Measurements from ENCODE around the gene LMAN1L.

LMAN1L gene

GRCh38 chr15:74855857-74856256 lies 43.2 kb downstream of the LMAN1L start:
- TF ChIP-seq SIN3A (IDR thresholded peaks at IDR 0.05; ENCODE audit: borderline replicate concordance, insufficient read depth, low read length) (no peak), FOXP2 (optimal IDR thresholded peaks at IDR 0.05; ENCODE audit: borderline replicate concordance, extremely low read depth, extremely low read length, insufficient read depth) (no peak), POLR2AphosphoS5 (IDR thresholded peaks at IDR 0.05; ENCODE audit: low read depth, low read length) (no peak), TAF1 (IDR thresholded peaks at IDR 0.05; ENCODE audit: borderline replicate concordance, insufficient read depth, low read length) (no peak), REST (IDR thresholded peaks at IDR 0.05; ENCODE audit: insufficient read depth in 1 of 2, low read depth in 2 of 2, low read length in 2 of 2) (no peak)

GRCh38 chr15:74856537-74856936 lies 43.9 kb downstream of the LMAN1L start:
- no peak for TF ChIP-seq FOXP2 (optimal IDR thresholded peaks at IDR 0.05; ENCODE audit: borderline replicate concordance, extremely low read depth, extremely low read length, insufficient read depth)
- no peak for TF ChIP-seq SIN3A (IDR thresholded peaks at IDR 0.05; ENCODE audit: borderline replicate concordance, insufficient read depth, low read length)
- TF ChIP-seq REST (IDR thresholded peaks at IDR 0.05; ENCODE audit: insufficient read depth in 1 of 2, low read depth in 2 of 2, low read length in 2 of 2): no peak
- TF ChIP-seq POLR2AphosphoS5 (IDR thresholded peaks at IDR 0.05; ENCODE audit: low read depth, low read length): no peak
- TF ChIP-seq TAF1 (IDR thresholded peaks at IDR 0.05; ENCODE audit: borderline replicate concordance, insufficient read depth, low read length): no peak

DNA sequence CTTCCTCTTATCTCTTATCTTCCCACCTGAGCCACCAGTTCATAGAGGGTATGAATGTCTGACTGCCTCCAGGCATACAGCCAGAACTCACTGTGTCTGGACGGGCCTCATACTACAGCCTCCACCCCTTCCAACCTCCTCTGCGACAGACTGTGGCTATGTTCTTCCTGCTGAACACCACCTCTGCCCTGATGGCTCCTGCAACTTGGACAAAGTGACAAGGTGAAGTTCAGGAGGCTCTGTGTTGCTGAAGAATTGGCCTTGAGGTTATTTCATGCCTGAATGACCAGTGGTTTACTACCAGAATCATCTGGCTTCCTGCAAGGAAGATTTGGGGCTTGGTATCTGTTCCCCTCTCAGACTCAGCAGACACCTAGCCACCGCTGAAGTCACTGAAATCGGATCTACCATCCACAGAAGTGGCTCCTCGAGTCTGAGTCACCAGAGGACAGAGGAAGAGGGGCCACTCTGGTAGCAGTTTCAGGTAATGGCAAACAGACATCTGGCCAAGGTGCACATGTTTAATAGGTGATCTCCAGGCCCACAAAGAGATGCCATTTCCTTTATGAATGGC lies 44.5 kb downstream of the LMAN1L start:
- TF ChIP-seq POLR2AphosphoS5 (IDR thresholded peaks at IDR 0.05; ENCODE audit: low read depth, low read length) (no peak), FOXP2 (optimal IDR thresholded peaks at IDR 0.05; ENCODE audit: borderline replicate concordance, extremely low read depth, extremely low read length, insufficient read depth) (no peak), TAF1 (IDR thresholded peaks at IDR 0.05; ENCODE audit: borderline replicate concordance, insufficient read depth, low read length) (no peak), REST (IDR thresholded peaks at IDR 0.05; ENCODE audit: insufficient read depth in 1 of 2, low read depth in 2 of 2, low read length in 2 of 2) (no peak), SIN3A (IDR thresholded peaks at IDR 0.05; ENCODE audit: borderline replicate concordance, insufficient read depth, low read length) (no peak)

DNA sequence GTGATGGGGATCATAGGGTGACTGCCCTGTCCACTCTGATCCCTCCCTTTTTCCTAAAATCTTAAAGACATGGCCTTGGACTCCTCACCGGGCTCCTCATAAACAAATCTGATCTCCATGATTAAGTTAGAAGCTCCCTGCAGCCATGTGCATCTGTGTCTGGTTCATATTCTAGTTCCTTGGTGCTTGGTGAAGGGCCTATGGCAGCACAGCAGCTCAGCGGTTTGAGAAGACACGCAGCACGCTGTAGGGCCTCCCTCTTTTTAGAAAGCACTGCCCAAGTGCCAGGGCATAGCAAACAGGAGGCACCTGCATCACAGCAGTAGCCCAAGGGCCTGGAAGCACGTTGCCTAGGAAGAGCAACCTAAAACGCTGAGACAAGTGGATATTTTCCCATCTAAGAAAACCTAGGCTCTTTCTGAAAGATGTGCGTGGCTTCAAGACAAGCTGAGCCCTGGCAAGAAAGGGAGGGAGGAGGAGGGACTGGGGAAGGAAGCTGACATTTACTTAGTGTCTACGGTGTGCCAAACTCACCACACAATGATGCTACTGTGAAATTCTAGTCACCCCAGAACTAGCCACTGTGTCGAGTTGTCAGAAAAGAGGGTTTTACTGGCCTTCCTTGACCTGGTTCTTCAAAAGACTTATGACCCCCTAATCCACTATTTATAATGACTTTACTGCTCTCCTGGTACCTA lies 45.2 kb downstream of the LMAN1L start:
- TF ChIP-seq POLR2AphosphoS5 (IDR thresholded peaks at IDR 0.05; ENCODE audit: low read depth, low read length) (no peak), TAF1 (IDR thresholded peaks at IDR 0.05; ENCODE audit: borderline replicate concordance, insufficient read depth, low read length) (no peak), SIN3A (IDR thresholded peaks at IDR 0.05; ENCODE audit: borderline replicate concordance, insufficient read depth, low read length) (no peak), REST (IDR thresholded peaks at IDR 0.05; ENCODE audit: insufficient read depth in 1 of 2, low read depth in 2 of 2, low read length in 2 of 2) (no peak), FOXP2 (optimal IDR thresholded peaks at IDR 0.05; ENCODE audit: borderline replicate concordance, extremely low read depth, extremely low read length, insufficient read depth) (no peak)
